C4-2B (cell line): ENCODE data around the gene CFC1.
"Not testable (repeated sequence)": the region's sequence is repeated elsewhere in the genome, so short reads cannot be mapped to it uniquely, and the experiment has no call there.

Source experiments
- H3K27ac ChIP-seq: fragments of 450-650 bp; 2 replicates; pipeline ENCODE4 v1.5.1; 2017

Gene CFC1

DNA sequence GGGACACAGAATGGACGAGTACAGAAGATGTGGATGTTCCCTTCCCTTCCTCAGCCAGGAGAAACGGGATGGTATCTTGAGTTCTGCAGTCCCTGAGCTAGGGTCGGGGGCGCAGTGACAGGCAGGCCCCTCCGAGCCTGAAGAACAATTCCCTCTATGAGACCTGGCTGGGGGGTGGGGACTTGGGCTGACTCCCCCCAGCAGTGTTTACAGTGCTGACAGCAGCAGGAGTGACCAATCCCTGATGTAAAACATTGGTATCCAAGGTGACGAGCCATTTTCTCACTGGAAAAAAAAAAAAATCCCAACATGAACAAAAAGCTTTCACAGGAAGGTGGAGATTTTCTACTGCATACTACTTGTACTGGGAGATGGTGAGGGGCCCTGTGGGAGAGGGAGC is at the start of gene CFC1:
Gene CFC1, minus strand, starts transcription at position 183 of the 400 bp plus-strand sequence. CDS start 288 bp downstream, outside the sequence.
- not testable (repeated sequence) for H3K27ac ChIP-seq

DNA sequence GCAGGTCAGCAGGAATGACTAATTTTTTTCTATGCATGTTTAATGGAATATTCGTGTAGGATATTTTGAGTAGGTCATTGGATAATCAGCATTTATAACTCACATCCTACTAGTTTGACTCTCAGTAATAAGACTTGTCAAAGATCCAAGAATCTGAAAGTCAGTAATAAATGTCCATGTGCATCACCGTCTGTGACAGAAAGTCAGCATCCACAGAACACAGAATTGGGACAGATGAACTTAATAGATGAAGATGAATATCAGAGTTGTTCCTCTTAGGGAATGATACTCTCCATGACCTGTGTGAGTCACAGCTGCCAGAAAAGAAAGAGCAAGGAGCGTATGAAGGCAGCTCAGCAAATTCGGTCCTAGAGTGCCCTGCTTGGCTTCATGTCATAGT is 42.3 kb upstream of the CFC1 start:
- H3K27ac ChIP-seq, result not testable (repeated sequence)

DNA sequence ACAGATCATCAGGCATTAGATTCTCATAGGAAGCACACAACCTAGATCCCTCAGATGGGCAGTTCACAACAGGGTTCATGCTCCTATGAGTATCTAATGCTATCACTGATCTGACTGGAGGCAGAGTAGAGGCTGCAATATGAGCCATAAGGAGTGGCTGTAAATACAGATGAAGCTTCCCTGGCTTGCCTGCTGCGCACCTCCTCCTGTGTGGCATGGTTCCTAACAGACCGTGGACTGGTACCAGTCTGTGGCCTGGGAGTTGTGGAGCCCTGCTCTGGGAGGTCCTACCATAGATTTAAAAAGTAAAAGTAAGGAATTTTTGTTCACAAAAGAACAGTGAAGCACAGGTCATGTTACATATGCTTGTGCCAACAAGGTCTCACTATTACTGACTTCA is 39.6 kb upstream of the CFC1 start:
- H3K27ac ChIP-seq, result not testable (repeated sequence)

DNA sequence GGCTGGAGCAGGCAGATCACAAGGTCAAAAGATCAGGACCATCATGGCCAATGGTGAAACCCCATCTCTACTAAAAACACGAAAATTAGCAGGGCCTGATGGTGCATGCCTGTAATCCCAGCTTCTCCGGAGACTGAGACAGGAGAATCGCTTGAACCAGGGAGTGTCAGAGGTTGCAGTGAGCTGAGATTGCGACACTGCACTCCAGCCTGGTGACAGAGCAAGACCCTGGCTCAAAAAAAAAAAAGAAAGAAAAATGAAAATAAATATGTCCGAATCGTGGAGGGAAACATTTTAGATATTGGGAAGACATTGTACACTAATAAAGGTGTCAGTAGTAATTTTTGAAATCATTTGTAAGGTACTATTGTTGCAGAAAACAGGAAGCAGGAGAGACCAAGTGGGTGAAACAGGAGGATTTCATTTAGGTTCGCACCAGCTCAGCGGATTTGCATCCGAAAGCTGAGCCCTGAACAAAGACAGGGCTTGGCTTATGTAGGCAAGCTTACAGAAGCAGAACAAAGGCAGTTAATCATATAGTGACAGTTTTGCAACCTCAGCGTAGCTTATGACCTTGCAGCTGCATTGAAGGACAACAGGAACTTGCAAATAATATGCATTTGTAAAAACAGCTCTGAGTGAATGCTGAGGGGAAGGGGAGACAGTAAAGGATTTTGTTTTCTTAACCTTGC is 29.6 kb upstream of the CFC1 start:
- H3K27ac ChIP-seq, result not testable (repeated sequence)

DNA sequence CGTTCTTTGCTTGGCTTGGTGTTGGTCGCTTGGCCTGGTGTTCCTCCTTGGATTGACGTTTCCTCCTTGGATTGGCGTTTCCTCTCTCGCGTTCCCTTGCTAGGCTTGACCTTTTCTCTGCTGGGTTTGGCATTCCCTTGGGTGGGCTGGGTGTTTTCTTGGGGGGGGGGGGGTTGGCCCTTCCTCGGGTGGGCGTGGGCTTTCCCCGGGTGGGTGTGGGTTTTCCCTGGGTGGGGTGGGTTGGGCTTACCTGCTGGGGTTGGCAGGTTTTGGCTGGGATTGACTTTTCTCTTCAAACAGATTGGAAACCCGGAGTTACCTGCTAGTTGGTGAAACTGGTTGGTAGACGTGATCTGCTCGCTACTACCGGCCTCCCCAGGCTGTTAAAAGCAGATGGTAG is 11.8 kb upstream of the CFC1 start, which contains the start of gene POTEJ:
Gene POTEJ, plus strand, starts transcription at position 301 of the 400 bp plus-strand sequence. Its CDS starts 93 bp downstream, at position 394.
- H3K27ac ChIP-seq, result not testable (repeated sequence)

DNA sequence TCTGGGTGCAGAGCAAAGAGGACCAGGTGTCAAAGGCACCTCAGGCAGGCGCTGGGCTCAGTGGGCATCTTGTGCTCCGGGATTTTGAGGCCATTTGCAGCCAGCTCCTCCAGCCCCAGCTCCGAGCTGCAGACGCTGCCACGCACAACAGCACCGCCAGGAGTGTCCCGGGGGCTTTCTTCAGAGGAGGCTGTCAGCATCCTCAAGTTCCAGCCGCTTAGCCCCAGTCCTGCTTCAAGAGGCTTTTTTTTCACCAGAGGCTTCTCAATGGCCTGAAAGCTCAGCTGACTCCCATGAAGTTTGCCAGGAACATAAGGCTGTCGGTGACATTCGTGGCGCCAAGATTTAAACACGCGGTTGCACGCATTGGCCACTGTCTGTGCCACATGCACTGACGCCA is 11.1 kb upstream of the CFC1 start:
- not testable (repeated sequence) for H3K27ac ChIP-seq

DNA sequence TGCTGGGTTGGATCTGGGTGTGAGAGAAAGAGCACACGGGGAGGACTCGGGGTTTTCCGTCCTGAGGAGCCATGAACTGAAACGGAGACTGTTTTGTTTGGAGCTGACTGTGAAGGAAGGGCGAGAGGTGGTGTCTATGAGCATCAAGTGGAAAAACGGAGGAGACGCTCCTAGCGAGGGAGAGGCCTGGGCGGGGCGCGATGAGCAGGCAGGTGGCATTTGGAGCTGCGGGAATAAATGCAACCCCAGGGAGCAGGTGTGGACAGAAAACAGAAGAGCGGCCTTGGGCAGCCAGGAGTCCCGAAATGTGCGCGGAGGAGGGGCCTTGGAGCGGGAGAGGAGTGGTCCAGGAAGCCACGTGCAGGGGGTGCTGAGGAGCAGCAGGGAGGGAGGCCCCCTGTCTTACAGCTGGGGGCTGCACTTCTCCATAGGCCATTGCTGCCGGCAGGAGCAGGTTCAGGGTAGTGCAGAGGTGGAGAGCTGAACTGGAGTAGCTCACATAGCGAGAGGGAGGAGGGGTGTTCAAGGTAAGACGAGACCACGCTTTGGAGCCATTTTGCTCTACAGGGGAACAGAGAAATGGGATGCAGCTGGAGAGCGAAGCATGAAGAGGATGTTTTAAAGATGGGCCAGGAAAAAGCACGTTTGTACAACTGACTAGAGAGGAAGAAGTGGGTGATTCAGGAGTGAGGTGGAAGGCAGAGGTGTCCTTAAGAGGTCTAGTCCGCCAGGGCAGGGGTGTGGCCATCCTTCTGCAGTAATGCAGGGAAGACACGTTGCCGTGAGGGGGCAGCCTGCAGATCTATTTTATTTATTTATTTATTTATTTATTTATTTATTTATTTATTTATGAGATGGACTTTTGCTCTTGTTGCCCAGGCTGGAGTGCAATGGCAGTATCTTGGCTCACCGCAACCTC is 9.9 kb upstream of the CFC1 start:
- not testable (repeated sequence) for H3K27ac ChIP-seq

DNA sequence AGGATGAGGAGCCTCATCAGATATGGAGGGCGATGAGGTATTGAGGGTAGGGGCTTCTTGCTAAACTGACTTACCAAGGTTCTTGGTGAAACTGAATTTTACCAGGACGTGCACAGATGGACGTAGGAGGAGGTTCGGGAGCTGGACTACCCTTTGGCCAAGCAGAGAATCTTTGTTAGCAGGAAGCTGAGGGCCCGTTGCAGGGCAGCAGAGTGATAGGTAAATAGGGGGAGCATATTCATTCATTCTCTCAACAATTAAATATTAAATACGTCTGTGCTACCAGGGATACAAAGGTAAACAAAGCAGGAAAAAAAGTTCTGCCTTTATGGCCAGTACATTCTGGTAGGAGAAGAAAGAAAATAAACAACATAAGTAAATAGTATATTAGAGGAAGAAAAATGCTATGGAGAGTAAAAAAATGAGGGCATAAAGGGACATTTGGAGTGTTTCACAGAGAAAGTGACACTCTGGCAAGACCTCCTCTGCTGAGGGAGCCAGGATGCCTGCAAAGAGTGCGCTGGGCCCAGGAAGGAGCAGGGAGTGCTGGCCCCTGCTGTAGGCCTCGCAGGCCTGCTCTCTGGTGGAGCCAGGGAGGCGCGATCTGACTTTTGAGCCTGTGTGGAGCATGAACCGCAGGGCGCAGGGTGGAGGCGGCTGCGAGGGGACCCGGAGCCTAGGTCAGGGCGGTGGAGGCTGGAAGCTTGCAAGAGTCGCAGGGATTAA is 9.1 kb upstream of the CFC1 start:
- H3K27ac ChIP-seq, result not testable (repeated sequence)

DNA sequence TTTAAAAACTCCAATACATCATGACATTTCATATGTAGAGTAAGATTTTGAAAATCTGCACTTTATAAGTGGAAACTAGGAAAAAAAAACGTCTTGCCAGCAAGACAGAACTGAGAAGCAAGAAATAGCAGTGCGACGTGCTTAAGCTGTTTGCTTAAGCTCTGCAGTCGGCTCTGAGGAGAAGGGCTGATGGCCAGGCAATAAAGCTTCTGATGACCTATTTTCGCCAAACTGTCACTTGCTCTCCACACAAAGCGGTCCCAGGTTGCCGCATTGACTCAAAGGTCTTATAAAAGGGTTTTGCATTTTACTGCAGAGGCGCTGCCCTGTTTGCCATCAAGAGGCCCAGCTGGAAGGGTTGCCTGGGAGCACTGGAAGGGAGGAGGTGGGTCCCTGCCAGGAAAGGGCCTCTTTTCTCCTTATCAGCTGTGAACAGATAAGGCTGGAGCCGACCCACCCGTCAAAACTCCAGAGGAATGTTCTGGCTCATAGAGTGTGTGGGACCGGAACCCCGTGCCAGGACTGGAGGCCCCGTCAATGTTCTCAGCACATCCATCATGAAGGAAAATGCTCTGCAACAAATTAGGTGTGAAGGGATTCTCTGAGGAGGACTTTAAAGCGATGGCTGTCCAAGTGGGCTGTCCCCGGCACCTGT is 2.4 kb upstream of the CFC1 start:
- not testable (repeated sequence) for H3K27ac ChIP-seq

DNA sequence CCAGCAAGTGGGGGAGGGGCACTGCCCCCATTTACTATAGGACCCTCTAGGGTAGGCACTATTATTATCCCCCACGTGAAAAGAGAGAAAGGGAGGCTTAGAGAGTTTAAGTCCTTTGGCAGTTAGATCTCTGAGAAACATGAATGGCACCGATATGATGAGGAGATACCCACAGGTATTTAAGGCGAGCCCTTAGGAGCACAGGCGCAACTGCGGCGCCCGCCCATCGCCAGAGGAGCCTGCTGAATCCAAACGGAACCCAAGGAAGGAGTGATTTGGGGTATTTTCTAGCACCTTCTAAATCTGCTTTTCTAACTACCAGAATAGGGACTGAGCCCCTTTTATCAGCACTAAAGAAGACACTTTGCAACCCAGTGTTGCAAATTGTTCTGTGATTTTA is 551 bp upstream of the CFC1 start:
- not testable (repeated sequence) for H3K27ac ChIP-seq

DNA sequence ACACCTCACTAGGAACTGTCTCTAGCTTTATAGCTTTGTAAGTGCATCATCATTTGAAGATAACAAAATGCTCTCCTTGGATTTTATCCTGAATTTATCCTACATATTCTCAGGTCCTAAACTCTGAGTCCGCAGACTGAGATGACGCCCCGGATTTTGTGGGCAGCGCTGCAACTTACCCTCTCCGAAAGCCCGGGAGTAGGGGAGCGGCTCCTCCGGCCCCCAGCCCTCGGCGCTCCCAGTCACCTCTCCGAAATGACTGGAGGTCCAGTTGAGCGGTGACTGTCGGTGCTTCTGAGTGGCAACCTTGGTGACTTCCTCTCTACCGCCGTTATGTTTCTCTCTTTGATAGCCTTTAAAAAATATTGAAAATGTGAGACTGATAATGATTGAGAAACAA is 912 bp downstream of the CFC1 start:
- not testable (repeated sequence) for H3K27ac ChIP-seq

DNA sequence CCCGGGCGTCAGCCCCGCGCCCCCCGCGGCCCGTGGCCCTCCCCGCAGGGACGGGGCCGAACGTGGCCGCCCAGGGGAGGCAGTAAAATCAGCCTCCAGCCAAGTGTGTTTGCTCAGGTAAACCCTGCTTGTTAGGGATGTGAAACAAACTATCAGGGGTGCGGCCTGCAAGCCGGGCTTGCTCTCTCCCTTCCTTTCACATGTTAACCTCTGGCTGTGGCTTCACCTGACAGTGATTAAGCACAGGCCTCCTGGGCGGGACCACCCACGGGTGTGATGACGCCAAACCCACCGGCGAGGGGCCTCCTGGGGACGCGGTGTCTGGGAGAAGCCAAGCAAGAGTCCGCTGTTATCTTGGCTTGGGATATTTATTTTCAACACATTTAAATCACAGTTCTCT is 1.4 kb downstream of the CFC1 start:
- H3K27ac ChIP-seq, result not testable (repeated sequence)

DNA sequence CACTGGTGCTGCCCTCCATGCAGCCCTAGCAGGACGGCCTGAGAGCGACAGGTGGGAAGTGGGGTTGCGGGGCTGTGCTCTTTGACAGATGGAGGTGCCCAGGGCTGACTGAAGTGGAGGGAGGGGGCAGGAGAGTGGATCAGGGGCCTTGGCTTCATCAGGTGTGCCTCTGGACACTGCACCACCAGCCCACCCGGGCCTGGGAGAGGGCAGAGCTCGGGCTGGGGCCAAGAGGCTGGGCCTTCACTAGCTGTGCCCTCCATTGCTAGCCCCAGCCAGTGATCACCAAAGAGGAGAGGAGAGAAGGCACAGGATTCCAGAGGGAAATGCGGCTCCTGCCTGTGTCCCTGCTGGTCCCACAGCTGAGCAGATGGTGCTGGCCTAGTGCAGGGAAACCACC is 2.6 kb downstream of the CFC1 start:
- not testable (repeated sequence) for H3K27ac ChIP-seq

DNA sequence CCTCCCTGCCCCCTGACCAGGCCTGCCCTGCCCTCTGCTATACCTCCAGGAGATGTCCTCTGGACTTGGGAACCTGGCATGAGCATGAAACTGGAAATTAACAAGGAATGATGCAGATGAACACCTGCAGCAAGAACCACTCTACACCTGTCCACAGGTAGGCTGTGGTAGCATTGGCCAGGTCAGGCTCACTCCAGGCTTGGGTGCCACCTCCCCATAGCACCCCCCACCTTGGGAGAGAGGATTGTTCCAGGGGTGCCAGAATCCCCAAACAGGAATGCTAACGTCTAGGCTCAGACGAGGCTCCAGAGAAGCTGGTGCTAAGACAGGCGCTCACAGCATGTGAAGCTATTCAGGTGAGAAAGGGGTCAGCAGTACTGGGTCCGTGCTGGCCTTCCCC is 5.4 kb downstream of the CFC1 start:
- not testable (repeated sequence) for H3K27ac ChIP-seq

DNA sequence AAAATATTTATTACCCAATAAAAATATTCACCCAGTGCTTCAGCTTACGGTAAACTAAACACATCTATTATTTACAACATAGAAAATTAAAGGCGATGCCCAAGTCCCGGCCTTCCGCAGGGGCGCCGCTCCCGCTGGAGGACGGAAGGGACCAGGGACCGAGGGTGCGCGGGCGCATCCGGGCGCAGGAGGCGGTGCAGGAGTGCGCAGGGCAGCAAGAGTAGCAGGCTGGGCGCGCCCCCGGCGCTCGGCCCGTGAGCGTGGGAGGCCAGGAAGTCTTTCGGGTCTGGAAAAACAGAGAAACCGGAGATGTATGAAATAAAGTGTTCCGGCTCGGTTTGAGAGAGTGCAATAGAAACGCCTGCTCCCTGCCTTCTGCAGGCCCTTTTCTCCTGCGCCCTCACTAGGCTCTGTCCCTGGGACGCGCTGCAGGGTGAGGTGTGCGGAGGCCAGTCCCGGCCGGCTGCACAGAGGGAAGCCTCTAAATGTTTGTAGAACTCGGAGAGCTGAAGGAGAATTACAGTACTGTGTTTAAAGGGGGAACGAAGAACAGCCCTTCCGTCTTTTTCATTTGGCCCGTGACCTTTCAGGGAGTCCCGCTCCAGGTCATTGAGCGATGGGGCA is 6.5 kb downstream of the CFC1 start:
- H3K27ac ChIP-seq, result not testable (repeated sequence)

DNA sequence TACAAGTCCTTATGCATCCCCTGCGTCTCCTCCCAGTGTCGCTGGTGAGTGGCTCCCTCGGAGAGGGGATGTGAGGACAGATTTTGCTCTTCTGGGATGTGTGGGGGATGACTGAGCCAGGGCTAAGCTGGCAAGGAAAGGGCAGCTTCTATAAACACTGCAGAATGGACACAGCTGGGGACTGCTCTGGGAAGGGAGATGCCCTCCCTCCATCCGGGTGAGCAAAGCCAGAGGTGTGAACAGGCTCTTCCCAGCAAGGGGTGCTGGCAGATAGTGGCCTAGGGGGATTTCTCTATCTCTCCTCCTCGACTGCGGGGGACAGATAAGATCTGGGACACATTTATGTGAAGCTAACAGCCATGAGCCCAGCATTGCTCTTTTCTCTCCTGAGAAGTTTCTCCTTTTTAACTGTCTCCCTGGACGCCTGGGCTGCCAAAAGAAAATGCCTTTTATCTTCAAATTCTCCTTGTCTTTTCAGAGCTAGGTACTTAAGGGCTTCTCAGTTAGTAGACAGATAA is 8.5 kb downstream of the CFC1 start:
- not testable (repeated sequence) for H3K27ac ChIP-seq

DNA sequence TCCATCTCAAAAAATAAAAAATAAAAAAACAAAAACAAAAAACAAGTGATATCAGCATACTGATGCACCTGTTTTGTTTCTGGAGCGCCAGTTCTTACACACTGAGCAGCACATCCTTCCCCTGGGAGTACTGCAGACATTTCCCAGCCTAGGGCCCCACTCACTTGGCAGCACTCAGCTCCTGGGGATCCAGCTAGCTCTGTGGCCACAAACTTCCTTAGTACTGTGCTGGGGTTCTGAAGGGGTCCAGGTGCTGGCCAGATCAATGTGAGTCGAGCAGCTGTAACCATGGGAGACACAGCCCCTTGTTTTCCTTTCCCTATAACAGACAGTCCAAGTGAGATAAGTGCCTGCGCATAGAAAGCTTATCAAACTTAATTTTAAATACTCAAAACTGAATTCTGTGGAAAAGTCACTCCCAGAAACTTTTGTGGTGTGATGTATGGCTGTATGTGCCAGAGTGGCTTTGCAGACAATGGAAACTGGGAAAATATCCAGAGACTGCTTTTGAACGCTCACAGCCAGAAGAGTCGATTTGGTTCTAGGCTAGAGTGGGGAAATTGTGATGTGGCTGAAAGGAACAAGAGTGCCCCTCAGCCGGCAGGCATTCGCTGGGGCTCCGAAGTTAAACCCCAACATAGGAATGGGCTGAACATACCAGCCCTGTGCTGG is 9.1 kb downstream of the CFC1 start:
- H3K27ac ChIP-seq, result not testable (repeated sequence)

DNA sequence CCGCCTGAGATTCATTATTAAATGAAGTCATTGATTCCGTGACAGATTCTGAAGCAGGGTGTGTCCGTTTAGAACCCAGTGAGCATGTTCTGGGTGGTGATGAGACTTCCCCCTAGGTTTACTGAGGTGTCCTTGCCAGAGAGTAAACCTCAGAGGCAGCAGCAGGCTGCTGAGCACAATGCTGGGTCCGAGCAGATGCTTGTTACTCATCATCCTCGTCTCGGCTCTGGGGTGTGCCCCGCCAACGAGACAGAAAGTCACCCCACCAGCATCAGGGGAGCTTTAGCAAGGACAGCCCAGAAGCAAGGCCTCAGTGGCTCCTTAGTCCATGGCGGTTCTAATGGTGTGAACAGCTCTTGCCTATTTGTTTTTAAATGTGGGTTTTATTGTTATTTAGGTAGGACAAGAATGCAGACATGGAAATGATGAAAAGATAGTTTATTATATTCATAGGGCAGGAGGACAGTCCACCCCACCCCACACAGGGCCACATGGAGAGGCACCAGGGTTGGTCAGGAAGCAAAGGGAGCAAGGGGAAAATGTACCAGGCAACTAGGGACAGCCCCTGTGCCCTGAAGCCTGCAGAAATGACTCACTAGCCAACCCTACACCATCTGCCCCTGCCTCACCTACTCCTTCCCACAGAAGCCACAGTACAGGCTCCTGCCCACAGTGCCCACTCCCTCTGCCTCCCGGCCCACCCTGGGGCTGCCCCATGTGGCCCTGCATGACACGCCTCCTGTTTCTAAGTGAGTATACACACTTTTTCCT is 10.5 kb downstream of the CFC1 start:
- not testable (repeated sequence) for H3K27ac ChIP-seq

DNA sequence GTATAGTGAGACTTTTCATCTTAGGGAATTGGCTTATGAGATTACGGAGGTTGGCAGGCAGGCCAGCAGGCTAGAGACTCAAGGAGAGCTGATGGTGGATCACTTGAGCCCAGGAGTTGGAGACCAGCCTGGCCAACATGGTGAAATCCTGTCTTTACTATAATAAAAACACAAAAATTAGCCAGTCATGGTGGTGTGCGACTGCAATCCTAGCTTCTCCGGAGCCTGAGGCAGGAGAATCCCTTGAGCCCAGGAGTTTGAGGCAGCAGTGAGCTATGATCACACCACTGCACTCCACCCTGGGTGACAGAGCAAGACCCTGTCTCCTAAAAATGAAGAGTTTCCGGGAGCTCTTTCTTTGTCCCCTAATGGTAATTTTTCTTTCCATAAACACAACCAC is 14.6 kb downstream of the CFC1 start:
- H3K27ac ChIP-seq, result not testable (repeated sequence)

DNA sequence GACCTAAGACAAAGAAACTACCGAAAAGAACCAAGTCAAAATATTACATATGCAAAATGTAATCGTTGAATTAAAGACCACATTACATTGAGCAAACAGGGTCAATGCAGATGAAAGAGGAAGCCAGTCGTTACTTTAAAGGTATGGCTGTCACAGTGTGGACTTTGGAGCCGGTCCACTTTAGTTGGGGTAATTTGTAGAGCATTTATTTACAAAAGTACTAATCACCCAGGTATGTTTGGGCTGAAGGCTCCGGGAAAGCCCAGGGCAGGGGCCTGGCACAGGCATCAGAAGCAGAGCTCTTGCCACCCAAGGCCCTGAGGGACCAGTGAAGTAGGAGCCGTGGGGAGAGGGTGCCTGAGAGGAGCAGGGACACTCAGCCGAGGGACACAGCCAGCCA is 15.8 kb downstream of the CFC1 start:
- not testable (repeated sequence) for H3K27ac ChIP-seq
